ENCODE measurements around the gene HEATR1. TPM values are rescaled to one million over a fixed set of nuclear protein-coding genes. Genes with fewer than 3 reads are reported as not detected.

HEATR1 gene
- polyA plus RNA-seq, 12 donors = 15.8 to 27.9 (median 20.8) TPM; not detected in 1

DNA sequence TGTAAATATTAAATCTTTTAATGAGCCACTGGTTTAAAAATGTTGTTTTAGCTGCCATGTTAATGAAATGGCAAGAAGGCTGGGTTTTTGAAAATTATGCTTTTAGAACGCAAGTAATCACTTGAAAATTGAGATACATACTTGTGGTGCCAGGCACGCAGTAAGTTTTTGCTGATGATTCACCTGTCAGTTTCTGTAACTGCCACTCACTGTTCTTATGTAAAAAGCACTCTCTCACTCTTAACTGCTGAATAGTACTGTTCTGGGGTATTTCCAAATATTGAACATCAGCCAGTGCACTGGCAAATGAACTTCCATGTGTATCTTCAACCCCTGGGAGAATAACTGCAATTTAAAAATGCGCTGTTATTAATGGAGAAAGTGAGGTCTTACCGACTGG, 62.6 kb downstream of the HEATR1 start:
- no peak for DNase-seq

- DNase-seq = no peak
Measured at GRCh38 chr1:236540813-236541465, 63.4 kb downstream of the HEATR1 start.

- DNase-seq = no peak
Measured at GRCh38 chr1:236536540-236536939, 67.8 kb downstream of the HEATR1 start.

DNA sequence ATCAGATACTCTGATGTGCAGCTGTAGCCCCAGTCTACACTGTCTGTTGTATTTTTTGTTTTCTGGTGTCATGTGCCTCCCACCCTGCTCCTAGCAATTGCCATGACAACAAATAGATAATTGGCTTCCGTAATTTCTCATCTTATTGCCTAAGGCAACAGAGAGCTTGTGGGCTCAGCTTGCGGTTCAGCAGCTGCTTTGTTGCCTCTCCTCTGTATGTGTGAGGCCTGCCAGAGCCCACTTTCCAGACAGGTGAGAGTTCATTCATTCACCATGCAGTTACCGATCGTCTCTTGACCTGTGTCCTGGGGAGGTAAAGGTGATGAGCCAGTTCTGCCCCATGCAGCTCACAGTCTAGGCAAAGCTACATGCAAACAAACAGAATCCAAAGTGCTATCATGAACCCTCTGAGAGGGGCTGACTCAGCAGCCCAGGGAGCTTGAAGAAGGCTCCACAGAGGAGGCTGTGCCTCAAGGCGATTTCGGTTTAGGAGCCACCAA, 68.6 kb downstream of the HEATR1 start:
- no peak for DNase-seq

GRCh38 chr1:236535190-236535589, 69.1 kb downstream of the HEATR1 start:
- no peak for DNase-seq

GRCh38 chr1:236534151-236534651, 70.1 kb downstream of the HEATR1 start:
- no peak for DNase-seq

- no peak for DNase-seq
Measured at GRCh38 chr1:236532850-236533249, 71.5 kb downstream of the HEATR1 start.

DNA sequence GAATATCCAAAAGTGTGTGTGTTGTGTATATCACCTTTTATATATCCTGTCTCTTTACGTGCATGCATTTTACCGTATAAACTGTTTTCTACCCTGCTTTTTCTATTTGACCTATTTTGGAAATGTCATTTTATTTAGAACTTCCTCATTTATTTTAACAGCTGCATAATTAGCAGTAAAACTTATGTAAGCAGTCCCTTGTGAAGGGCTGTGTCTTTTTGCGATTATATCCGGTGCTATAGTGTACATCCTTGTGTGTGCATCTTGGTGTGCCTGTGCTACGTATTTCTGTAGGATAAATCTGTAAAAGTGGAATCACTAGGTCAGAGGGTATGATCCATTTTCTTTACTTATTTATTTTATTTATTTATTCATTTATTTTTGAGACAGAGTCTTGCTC, 73.4 kb downstream of the HEATR1 start:
- DNase-seq = no peak

- no peak for DNase-seq
Measured at GRCh38 chr1:236530286-236530685, 74.0 kb downstream of the HEATR1 start.

GRCh38 chr1:236526079-236526478, 78.2 kb downstream of the HEATR1 start:
- no peak for DNase-seq

GRCh38 chr1:236524895-236525184, 79.5 kb downstream of the HEATR1 start:
- no peak for DNase-seq

DNA sequence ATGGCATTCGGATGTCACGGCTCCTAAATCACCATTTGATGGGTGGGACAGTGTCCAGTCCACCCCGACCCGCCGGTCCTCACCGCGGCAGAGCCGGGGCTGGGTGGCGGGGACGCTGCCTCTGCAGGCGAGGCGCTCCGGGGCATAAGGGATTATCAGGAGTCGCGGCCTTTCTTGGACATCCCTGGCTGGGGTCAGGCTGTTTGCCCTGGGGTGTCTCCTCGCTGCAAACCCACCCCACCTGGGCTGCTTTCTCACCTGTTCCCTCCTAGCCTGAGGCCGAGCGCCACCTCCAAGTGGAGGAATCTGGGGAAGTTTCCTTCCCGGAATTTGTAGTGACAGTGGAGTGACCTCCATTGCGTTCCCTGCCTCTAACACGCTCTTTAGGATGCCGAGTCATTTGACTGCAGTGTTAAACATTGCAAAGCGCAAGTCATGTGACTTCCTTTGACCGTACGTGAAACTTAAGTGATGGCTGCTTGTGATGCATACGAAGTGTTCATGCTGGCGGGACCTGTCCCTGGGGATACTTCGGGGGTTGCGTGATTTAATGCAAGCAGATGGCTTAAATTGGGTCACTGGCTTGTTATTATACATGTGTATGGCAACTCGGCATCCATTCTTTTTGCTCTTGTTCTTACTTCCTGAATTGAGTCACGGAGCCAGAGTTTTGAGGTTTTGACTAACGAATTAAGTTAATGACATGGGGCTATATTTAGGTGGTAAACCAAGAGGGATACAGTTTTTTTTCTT, 80.0 kb downstream of the HEATR1 start:
- DNase-seq = peak; percentile 74

- DNase-seq = peak; percentile 89
Measured at GRCh38 chr1:236523704-236524141, 80.6 kb downstream of the HEATR1 start, which contains the start of gene LGALS8. Gene LGALS8 (plus strand): TSS chr1:236523982. CDS start chr1:236526071, 2,089 bp downstream.

DNA sequence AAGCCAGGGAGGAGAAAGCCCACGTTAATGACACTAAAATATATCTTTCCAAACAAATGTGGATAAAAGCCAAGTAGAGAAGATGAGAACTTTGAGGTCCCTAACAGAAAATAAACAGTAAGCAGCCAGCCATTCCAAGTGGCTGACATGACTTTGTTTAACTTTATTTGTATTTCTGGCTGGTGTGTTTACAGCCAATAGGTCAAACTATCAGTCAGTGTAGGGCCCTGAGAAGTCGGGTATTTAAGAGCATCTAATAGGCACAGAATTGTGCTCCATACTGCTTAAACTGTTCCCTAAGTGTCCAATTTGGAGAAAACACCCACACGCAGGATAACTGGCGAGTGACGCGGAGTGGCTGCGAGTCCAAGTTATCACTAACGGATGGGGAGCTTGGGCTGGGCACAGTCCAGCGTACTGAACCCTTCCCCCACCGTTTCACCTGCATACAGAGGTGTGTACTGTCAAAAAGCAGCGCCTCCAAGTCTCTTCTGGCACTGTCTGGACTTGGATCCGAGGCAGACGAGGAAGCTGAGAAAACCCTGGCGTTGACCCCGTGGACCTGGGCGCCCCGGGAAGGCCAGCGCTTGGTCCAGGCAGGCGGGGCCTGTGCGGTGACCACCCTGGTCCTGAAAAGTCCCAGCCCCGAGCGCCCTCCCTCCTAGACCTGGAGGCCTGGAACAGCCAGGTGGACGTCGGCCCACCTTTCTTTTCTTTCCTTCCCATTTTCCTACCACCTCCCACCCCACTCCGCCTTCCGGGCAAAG, 81.2 kb downstream of the HEATR1 start:
- no peak for DNase-seq

DNA sequence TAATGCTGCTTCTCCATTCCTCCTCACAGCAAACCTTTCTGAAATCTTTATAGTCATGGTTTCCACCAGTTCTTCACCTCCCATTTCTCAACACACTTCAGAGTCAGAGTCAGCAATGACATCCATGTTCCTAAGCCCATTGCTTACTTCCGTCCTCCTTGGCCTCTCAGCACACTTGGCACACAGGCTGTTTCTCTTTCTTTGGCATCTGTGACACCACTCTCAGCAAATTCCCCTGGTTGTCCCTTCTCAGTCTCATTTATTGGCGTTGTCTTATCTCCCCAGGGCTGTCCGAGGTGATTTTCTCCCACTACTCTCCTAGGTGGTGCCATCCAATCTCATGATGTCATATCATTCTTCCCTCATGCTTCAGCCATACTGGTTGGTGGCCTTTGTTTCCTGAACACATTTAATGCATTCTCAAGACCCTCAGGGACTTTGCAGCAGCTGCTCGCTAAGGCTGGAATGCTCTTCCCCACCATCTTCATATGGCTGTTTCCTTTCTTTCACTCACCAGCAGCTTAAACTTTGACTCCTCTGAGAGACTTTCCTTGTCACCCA, 83.8 kb downstream of the HEATR1 start:
- no peak for DNase-seq

- DNase-seq = no peak
Measured at GRCh38 chr1:236518322-236518721, 86.0 kb downstream of the HEATR1 start.

DNA sequence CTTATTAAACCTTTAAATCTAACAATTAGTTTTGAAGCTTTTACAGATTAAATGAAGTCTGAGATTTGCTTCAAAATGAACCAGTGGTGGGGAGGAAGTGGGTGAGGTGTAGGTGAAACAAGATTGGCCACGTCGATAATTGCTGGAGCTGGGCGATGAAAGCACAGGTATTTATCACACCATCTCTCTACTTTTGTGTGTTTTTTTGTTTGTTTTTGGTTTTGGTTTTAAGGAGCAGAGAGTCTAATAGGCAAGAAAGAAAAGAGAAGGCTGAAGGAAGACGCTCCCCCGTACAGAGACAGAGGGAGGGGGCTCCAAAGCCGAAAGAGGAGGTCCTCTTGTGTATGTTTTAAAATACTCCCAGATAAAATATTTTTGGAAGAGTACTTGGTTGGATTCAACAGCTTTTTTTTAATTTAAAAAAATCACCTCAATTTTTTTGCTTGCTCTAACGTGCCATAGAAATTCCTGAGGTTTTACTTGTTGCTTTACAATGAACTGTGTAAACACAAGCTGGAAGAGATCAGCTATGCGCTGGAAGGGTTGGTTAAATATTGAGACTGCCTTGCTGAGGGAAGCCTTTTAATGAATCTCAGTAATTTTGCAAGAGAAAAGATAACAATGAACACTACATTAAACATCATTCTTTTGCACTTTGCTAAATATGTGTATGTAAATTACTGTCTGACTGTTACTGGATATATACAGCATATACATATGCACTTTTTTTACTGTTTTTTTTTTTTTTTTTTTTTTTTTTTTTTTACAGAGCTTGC, 87.2 kb downstream of the HEATR1 start:
- no peak for DNase-seq

GRCh38 chr1:236515443-236515958, 88.8 kb downstream of the HEATR1 start:
- no peak for DNase-seq

DNA sequence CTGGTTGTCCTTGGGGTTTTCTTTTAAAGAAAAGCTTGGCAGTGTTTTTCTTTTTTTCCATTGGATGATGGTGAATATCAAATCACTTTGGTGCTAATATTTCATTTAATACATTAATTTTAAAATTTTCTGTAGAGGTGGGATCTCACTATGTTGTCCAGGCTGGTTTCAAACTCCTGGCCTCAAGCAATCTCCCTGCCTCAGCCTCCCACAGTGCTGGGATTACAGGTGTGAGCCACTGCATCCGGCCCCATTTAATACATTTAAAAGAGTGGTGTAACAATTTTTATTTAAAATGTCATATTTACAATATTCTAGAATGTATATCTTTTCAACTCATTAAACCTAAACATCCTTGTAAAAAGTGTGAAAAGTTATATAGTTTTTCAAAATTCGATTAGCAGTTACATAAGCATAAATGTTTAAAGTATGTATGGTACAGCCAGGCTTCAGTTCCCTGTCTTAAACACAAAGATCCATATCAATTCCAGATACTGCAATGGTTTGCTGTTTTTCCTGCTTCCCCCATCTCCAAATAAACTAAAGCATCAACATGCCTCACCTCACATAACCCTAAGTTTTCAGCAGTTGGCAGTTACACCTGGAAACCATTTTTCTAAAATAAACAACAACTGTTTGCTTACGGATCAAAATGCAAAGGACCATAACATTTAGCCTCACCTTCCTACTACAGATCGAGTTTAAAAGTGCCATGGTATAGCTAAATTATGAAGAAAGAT, 89.4 kb downstream of the HEATR1 start:
- no peak for DNase-seq

DNA sequence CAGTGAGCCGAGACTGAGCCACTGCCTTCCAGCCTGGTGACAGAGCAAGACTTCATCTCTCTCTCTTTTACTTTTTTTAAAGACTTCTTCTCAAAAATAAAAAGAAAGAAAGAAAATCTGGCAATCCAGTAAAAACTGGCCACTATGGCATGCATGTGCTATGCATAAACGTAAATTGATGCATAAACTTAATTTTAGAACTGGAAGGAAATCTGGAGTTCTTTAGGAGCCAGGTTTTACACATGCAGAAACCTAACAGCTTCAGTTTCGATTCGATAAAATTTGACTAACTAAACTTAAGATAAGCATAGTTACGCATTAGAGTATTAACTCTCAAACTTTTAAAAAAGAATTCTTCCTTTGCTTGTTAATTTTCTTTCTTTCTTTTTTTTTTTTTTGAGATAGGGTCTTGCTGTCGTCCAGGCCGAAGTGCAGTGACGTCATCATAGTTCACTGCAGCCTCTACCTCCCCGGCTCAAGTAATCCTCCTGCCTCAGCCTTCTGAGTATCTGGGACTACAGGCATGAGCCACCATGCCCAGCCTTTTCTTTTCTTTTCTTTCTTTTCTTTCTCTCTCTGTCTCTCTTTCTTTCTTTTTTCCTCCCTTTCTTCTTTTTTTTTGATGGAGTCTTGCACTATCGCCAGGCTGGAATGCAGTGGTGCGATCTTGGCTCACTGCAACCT, 92.4 kb downstream of the HEATR1 start:
- no peak for DNase-seq
